ENCODE data around the gene IFNL1.

IFNL1 gene

DNA sequence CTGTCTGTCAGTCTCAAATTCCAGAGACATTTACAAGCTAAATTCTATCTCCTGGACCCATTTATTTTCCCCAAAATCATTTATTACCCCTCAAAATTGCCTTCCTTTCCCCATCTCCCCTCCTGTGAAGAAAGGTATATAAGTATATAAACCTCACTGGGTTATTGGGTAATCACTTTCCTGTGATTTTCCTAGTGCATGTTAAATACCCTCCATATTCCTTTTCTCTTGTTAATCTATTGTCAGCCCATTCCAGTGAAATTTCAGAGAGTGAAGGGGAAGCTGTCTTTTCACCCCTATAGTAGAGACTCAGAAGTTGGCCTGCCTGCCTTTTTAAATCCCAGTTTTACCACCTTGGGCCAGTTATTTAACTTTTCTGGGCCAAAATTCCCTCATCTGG, 9.9 kb downstream of the IFNL1 start:
- Histone ChIP-seq H3K27ac (ENCODE audit: low read length, poor library complexity, severe bottlenecking) (no peak overlapping the region), H3K14ac (ENCODE audit: low read length in 2 of 2) (no peak overlapping the region), H3K4me3 (ENCODE audit: insufficient read depth in 1 of 2, low read depth in 1 of 2, low read length in 2 of 2) (no peak overlapping the region), H3K9ac (ENCODE audit: low read length) (no peak overlapping the region), H3K18ac (ENCODE audit: low read depth in 1 of 2, low read length in 2 of 2) (no peak overlapping the region), H2BK15ac (ENCODE audit: low read depth, poor library complexity, severe bottlenecking) (no peak overlapping the region), H2AK5ac (ENCODE audit: low read length, severe bottlenecking) (no peak overlapping the region), H3K36me3 (ENCODE audit: control insufficient read depth in 1 of 2, insufficient read depth in 2 of 2, low read depth in 1 of 2, low read length in 2 of 2) (no peaks in the 10 kb centered on the region), H4K91ac (ENCODE audit: low read length) (no peak overlapping the region), H4K8ac (ENCODE audit: low read length) (no peak overlapping the region), H3K27me3 (ENCODE audit: control insufficient read depth in 1 of 2, insufficient read depth in 1 of 2, low read length in 2 of 2) (peaks cover 74 to 84% of the 10 kb centered on the region in 2 experiments), H2BK12ac (ENCODE audit: low read length in 2 of 2) (no peak overlapping the region), H3K79me1 (replicated peaks; ENCODE audit: low read length, poor library complexity, severe bottlenecking) (no peaks in the 10 kb centered on the region), H3K23ac (ENCODE audit: low read length in 2 of 2) (no peak overlapping the region), H3K9me3 (ENCODE audit: control insufficient read depth, low read length) (no peaks in the 10 kb centered on the region), H3K4me2 (ENCODE audit: low read length, poor library complexity, severe bottlenecking) (no peak overlapping the region), H3K4me1 (ENCODE audit: control insufficient read depth, insufficient read depth, low read depth, low read length) (peaks cover 15% of the 10 kb centered on the region), H3K4ac (ENCODE audit: low read depth in 1 of 2, low read length in 2 of 2) (no peak overlapping the region), H2BK5ac (ENCODE audit: low read depth, low read length, poor library complexity, severe bottlenecking) (no peak overlapping the region), H2AFZ (ENCODE audit: low read depth, low read length) (no peak overlapping the region), H2BK120ac (ENCODE audit: low read depth, low read length) (no peak overlapping the region)
- DNase-seq = no peak

DNA sequence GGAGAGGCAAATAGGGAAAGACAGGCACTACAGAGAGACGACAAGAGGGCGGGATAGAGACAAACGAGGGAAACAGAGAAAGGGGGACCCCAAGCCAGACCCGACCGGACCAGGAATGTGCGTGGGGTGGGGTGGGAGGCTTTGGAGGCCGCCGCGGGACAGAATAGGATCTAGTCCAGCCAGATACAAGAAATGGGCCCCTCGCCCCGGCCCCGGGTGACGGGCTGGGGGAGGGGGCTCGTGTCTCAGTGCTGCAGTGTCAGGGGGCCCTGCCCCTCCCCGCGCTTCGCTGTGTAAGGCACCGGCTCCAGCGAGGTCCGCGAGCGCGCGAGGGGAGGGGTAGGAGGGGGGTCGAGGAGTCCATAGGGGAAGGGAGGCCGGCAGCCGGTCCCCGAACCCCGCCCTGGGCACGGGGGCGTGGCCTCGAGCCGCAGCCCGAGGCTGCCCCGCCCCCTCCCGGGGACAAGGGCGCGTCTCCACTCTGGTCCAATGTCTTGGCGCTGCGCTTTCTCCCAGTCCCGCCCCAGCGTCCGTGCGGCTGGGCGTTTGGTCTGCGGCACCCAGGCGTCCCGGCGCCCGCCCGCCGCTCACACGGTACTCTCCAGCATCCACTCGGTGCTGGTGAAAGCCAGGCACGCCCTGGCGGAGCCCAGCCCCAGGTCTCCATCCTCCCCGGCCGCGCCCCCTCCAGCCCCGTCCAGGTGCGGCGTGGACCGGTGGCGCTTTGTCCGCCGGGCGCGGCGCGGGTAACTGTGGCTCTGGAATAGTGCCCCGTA, 11.0 kb downstream of the IFNL1 start:
- peak overlapping the region; percentile 32 for H2AFZ ChIP-seq (ENCODE audit: low read depth, low read length)
- H4K91ac ChIP-seq (ENCODE audit: low read length) = no peak overlapping the region
- H2BK12ac ChIP-seq (ENCODE audit: low read length in 2 of 2) = no peak overlapping the region
- H3K14ac ChIP-seq (ENCODE audit: low read length in 2 of 2) = no peak overlapping the region
- H3K9me3 ChIP-seq (ENCODE audit: control insufficient read depth, low read length) = no peaks in the 10 kb centered on the region
- no peaks in the 10 kb centered on the region for H3K36me3 ChIP-seq (ENCODE audit: control insufficient read depth in 1 of 2, insufficient read depth in 2 of 2, low read depth in 1 of 2, low read length in 2 of 2)
- no peak overlapping the region for H3K4me3 ChIP-seq (ENCODE audit: insufficient read depth in 1 of 2, low read depth in 1 of 2, low read length in 2 of 2)
- no peak overlapping the region for H4K8ac ChIP-seq (ENCODE audit: low read length)
- H3K4me2 ChIP-seq (ENCODE audit: low read length, poor library complexity, severe bottlenecking) = peak overlapping the region; percentile 26
- H3K9ac ChIP-seq (ENCODE audit: low read length) = no peak overlapping the region
- no peak overlapping the region for H3K27ac ChIP-seq (ENCODE audit: low read length, poor library complexity, severe bottlenecking)
- no peak overlapping the region for H2BK120ac ChIP-seq (ENCODE audit: low read depth, low read length)
- H3K4ac ChIP-seq (ENCODE audit: low read depth in 1 of 2, low read length in 2 of 2) = no peak overlapping the region
- DNase-seq = peak; percentile 19
- H3K4me1 ChIP-seq (ENCODE audit: control insufficient read depth, insufficient read depth, low read depth, low read length) = peaks cover 15% of the 10 kb centered on the region
- H3K79me1 ChIP-seq (replicated peaks; ENCODE audit: low read length, poor library complexity, severe bottlenecking) = no peaks in the 10 kb centered on the region
- no peak overlapping the region for H2BK5ac ChIP-seq (ENCODE audit: low read depth, low read length, poor library complexity, severe bottlenecking)
- H3K23ac ChIP-seq (ENCODE audit: low read length in 2 of 2) = no peak overlapping the region
- H3K18ac ChIP-seq (ENCODE audit: low read depth in 1 of 2, low read length in 2 of 2) = no peak overlapping the region
- peaks cover 67 to 81% of the 10 kb centered on the region in 2 experiments for H3K27me3 ChIP-seq (ENCODE audit: control insufficient read depth in 1 of 2, insufficient read depth in 1 of 2, low read length in 2 of 2)
- H2BK15ac ChIP-seq (ENCODE audit: low read depth, poor library complexity, severe bottlenecking) = no peak overlapping the region
- H2AK5ac ChIP-seq (ENCODE audit: low read length, severe bottlenecking) = no peak overlapping the region
- 3% methylated on average over 69 of the region's 71 CpGs for WGBS

GRCh38 chr19:39307822-39308530, 11.8 kb downstream of the IFNL1 start:
- no peaks in the 10 kb centered on the region for H3K9me3 ChIP-seq (ENCODE audit: control insufficient read depth, low read length)
- DNase-seq = no peak
- no peak overlapping the region for H2BK120ac ChIP-seq (ENCODE audit: low read depth, low read length)
- no peak overlapping the region for H2BK15ac ChIP-seq (ENCODE audit: low read depth, poor library complexity, severe bottlenecking)
- no peak overlapping the region for H3K4ac ChIP-seq (ENCODE audit: low read depth in 1 of 2, low read length in 2 of 2)
- H3K23ac ChIP-seq (ENCODE audit: low read length in 2 of 2) = no peak overlapping the region
- H3K4me2 ChIP-seq (ENCODE audit: low read length, poor library complexity, severe bottlenecking) = no peak overlapping the region
- no peak overlapping the region for H2BK5ac ChIP-seq (ENCODE audit: low read depth, low read length, poor library complexity, severe bottlenecking)
- WGBS = 14% methylated on average over 70 of the region's 82 CpGs
- H2AFZ ChIP-seq (ENCODE audit: low read depth, low read length) = no peak overlapping the region
- H4K91ac ChIP-seq (ENCODE audit: low read length) = no peak overlapping the region
- no peak overlapping the region for H3K18ac ChIP-seq (ENCODE audit: low read depth in 1 of 2, low read length in 2 of 2)
- peaks cover 15% of the 10 kb centered on the region for H3K4me1 ChIP-seq (ENCODE audit: control insufficient read depth, insufficient read depth, low read depth, low read length)
- H2AK5ac ChIP-seq (ENCODE audit: low read length, severe bottlenecking) = no peak overlapping the region
- H3K27me3 ChIP-seq (ENCODE audit: control insufficient read depth in 1 of 2, insufficient read depth in 1 of 2, low read length in 2 of 2) = peaks cover 64 to 81% of the 10 kb centered on the region in 2 experiments
- H4K8ac ChIP-seq (ENCODE audit: low read length) = no peak overlapping the region
- no peaks in the 10 kb centered on the region for H3K79me1 ChIP-seq (replicated peaks; ENCODE audit: low read length, poor library complexity, severe bottlenecking)
- H3K36me3 ChIP-seq (ENCODE audit: control insufficient read depth in 1 of 2, insufficient read depth in 2 of 2, low read depth in 1 of 2, low read length in 2 of 2) = no peaks in the 10 kb centered on the region
- no peak overlapping the region for H3K4me3 ChIP-seq (ENCODE audit: insufficient read depth in 1 of 2, low read depth in 1 of 2, low read length in 2 of 2)
- H3K9ac ChIP-seq (ENCODE audit: low read length) = no peak overlapping the region
- H3K27ac ChIP-seq (ENCODE audit: low read length, poor library complexity, severe bottlenecking) = no peak overlapping the region
- H2BK12ac ChIP-seq (ENCODE audit: low read length in 2 of 2) = no peak overlapping the region
- H3K14ac ChIP-seq (ENCODE audit: low read length in 2 of 2) = no peak overlapping the region

DNA sequence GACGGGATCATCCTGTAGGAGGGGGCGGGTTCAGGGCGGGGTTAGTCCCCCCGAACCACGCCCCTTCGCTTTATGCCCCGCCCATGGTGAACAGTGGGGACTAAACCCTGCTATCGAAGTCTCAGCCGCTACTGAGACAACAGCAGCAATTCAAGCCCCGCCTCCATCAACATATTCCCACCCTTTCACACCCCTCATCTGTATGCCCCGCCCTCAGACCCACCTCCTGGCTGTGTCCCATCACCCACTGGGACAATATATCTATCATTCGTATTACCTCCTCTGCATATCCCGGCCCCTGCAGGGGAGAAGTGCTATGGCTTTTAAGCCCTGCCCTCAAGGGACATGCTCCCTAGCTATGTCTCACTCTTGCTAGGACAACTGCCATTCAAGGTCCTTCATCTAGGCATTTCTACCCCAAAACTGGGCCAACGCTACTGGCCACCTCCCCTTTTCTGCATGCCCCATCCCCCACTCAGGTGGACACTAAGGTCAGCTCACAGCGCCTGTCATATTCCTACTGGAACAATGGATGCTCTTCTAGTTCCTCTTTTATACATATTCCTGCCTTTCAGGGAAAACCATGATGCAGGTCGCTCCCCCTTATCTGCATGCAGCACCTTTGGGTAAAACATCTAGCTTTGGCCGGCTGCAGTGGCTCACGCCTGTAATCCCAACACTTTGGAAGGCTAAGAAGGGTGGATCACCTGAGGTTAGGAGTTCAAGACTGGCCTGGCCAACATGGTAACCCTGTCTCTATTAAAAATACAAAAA, 12.5 kb downstream of the IFNL1 start:
- Histone ChIP-seq H4K91ac (ENCODE audit: low read length) (no peak overlapping the region), H3K27me3 (ENCODE audit: control insufficient read depth in 1 of 2, insufficient read depth in 1 of 2, low read length in 2 of 2) (peaks cover 56 to 73% of the 10 kb centered on the region in 2 experiments), H3K4me3 (ENCODE audit: insufficient read depth in 1 of 2, low read depth in 1 of 2, low read length in 2 of 2) (no peak overlapping the region), H2BK120ac (ENCODE audit: low read depth, low read length) (no peak overlapping the region), H3K79me1 (replicated peaks; ENCODE audit: low read length, poor library complexity, severe bottlenecking) (no peaks in the 10 kb centered on the region), H3K36me3 (ENCODE audit: control insufficient read depth in 1 of 2, insufficient read depth in 2 of 2, low read depth in 1 of 2, low read length in 2 of 2) (no peaks in the 10 kb centered on the region), H3K4me1 (ENCODE audit: control insufficient read depth, insufficient read depth, low read depth, low read length) (peaks cover 14% of the 10 kb centered on the region), H2AK5ac (ENCODE audit: low read length, severe bottlenecking) (no peak overlapping the region), H2BK12ac (ENCODE audit: low read length in 2 of 2) (no peak overlapping the region), H2BK5ac (ENCODE audit: low read depth, low read length, poor library complexity, severe bottlenecking) (no peak overlapping the region), H3K9ac (ENCODE audit: low read length) (no peak overlapping the region), H2BK15ac (ENCODE audit: low read depth, poor library complexity, severe bottlenecking) (no peak overlapping the region), H3K4me2 (ENCODE audit: low read length, poor library complexity, severe bottlenecking) (no peak overlapping the region), H3K4ac (ENCODE audit: low read depth in 1 of 2, low read length in 2 of 2) (no peak overlapping the region), H2AFZ (ENCODE audit: low read depth, low read length) (no peak overlapping the region), H3K23ac (ENCODE audit: low read length in 2 of 2) (no peak overlapping the region), H3K27ac (ENCODE audit: low read length, poor library complexity, severe bottlenecking) (no peak overlapping the region), H3K9me3 (ENCODE audit: control insufficient read depth, low read length) (no peaks in the 10 kb centered on the region), H4K8ac (ENCODE audit: low read length) (no peak overlapping the region), H3K18ac (ENCODE audit: low read depth in 1 of 2, low read length in 2 of 2) (no peak overlapping the region), H3K14ac (ENCODE audit: low read length in 2 of 2) (no peak overlapping the region)
- no peak for DNase-seq
- WGBS = 45% methylated on average over 18 of the region's 18 CpGs
